Femur (tissue), 1 donor: Measurements from ENCODE around the gene LAMC2.
"Not testable (repeated sequence)": the region's sequence is repeated elsewhere in the genome, so short reads cannot be mapped to it uniquely, and the experiment has no call there.

Experiments used
- DNase-seq: peaks from one replicate; pipeline ENCODE4 v3.0.0-alpha.2; 2017

LAMC2 gene

DNA sequence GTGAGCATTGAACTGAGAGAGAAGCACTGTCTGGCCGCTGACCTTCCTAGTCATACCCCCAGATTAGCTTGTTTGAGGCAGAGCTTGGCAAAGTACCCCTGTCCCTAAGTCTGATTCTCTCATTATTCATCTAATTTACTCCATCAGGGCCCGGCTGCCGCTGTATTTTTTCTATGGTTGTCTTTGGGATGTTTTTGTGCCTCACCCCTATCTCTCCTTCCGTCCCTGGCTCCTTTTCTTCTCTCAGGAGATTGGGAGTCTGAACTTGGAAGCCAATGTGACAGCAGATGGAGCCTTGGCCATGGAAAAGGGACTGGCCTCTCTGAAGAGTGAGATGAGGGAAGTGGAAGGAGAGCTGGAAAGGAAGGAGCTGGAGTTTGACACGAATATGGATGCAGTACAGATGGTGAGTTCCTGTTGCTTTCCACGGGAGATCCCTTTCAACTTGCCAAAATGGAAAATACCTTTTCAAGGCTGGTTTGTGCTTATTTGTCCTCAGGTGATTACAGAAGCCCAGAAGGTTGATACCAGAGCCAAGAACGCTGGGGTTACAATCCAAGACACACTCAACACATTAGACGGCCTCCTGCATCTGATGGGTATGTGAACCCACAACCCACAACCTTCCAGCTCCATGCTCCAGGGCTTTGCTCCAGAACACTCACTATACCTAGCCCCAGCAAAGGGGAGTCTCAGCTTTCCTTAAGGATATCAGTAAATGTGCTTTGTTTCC, 53.9 kb downstream of the LAMC2 start:
- DNase-seq = peak; percentile 43

DNA sequence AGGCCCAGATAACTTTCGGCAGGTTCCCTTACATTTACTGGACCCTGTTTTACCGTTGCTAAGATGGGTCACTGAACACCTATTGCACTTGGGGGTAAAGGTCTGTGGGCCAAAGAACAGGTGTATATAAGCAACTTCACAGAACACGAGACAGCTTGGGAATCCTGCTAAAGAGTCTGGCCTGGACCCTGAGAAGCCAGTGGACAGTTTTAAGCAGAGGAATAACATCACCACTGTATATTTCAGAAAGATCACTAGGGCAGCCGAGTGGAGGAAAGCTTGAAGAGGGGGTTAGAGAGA, 54.4 kb downstream of the LAMC2 start:
- DNase-seq = no peak

DNA sequence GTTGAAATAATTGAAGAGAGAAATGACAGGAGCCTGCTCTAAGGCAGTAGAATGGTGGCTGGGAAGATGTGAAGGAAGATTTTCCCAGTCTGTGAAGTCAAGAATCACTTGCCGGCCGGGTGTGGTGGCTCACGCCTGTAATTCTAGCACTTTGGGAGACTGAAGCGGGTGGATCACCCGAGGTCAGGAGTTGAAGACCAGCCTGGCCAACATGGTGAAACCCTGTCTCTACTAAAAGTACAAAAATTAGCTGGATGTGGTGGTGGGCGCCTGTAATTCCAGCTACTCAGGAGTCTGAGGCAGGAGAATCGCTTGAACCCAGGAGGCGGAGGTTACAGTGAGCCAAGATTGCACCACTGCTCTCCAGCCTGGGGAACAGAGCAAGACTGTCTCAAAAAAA, 54.8 kb downstream of the LAMC2 start:
- DNase-seq = not testable (repeated sequence)

GRCh38 chr1:183241471-183241870, 55.4 kb downstream of the LAMC2 start:
- no peak for DNase-seq

DNA sequence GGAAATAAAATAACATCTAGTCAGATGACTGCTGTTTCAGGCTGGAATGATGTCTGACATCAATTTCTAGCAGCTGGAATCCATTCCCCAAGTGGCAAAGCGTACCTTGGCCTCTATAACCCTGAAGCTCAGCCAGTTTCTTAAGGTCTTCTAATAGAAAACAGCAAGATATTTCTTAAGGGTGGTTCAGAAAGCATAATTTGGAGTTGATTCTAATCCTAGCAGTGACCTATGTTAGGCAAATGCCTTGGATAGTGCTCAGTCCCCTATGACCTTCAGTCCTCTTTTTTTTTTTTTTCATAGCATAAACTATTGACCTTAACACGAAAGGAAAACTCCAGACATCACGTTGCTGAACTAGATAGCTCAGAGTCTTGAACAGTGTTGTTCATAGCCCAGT, 56.5 kb downstream of the LAMC2 start:
- DNase-seq = no peak

GRCh38 chr1:183243161-183244050, 57.3 kb downstream of the LAMC2 start:
- DNase-seq = no peak

DNA sequence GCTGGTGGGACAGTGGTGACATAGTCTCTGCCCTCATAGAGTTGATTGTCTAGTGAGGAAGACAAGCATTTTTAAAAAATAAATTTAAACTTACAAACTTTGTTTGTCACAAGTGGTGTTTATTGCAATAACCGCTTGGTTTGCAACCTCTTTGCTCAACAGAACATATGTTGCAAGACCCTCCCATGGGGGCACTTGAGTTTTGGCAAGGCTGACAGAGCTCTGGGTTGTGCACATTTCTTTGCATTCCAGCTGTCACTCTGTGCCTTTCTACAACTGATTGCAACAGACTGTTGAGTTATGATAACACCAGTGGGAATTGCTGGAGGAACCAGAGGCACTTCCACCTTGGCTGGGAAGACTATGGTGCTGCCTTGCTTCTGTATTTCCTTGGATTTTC, 58.4 kb downstream of the LAMC2 start:
- DNase-seq = peak; percentile 83

DNA sequence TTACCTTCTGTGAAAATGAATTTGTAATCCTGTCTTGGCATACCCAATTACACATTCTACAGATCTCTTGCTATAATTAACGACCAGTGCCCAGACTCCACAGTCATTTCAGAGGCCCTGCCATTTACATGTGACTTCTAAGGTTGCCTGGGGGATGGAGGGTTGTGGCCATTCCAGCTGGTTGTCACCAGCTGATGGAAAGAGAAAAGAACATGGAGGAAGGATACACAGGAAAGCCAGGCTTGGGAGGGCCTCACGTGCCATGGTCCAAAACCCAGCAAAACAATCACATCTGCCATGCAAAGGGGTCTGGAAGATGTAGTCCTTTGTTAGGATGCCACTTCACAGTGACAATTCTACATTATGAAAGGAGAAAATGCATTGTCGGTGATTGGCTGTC, 59.3 kb downstream of the LAMC2 start:
- DNase-seq = no peak

GRCh38 chr1:183246436-183246835, 60.4 kb downstream of the LAMC2 start:
- DNase-seq = no peak

GRCh38 chr1:183247066-183247465, 61.0 kb downstream of the LAMC2 start:
- DNase-seq = no peak

DNA sequence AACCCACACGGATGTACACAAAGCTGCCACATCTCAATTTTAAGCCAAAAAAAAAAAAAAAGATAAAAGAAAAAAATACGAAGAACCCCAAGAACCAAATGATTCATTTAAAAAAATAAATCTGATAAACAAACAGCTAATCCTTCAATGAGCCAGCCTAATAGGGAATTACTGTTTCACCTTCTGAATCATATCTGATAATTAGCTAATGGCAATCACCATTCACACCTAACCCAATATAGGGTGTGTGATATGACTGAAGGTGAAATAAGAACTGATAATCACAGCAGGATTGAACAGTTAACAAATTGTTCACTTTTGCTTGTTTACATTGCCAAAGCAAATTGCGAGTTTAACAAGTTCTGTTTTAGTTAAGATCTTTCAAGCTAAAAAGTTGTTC, 61.4 kb downstream of the LAMC2 start:
- DNase-seq = no peak

GRCh38 chr1:183247931-183248330, 61.9 kb downstream of the LAMC2 start:
- no peak for DNase-seq

DNA sequence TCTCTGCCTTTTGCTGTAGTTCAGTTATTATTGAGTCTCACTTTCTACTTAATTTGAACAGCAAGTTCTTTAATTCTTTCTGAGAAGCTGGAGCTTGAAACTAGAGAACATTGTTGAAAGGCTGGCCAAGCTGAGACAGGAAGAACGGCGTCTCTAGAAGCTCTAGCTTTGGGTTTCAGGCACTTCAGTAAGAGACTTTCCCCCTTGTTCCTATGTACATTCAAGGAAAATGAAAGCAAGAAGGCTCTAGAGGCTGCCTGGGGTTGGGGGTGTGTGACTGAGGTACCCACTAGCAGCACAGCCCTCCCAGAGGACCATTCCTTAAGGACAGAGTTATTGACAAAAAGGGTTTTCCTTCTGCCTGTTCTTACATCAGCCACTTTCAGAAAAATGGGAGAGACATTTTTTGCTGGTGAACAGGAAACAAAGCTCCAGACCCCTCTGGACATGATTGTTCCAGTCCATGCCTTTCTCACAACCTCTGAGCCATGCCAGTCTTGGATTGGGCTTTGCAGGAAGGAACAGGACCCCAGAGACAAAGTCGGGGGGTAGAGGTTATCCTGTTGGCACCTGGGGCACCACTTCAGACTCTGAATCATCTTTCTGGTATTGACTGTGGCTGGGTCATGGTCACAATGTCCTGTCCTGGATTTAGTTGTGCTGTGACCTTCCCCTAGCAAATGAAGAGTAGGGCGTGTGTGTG, 63.1 kb downstream of the LAMC2 start:
- DNase-seq = no peak

GRCh38 chr1:183249941-183250452, 63.9 kb downstream of the LAMC2 start:
- no peak for DNase-seq

DNA sequence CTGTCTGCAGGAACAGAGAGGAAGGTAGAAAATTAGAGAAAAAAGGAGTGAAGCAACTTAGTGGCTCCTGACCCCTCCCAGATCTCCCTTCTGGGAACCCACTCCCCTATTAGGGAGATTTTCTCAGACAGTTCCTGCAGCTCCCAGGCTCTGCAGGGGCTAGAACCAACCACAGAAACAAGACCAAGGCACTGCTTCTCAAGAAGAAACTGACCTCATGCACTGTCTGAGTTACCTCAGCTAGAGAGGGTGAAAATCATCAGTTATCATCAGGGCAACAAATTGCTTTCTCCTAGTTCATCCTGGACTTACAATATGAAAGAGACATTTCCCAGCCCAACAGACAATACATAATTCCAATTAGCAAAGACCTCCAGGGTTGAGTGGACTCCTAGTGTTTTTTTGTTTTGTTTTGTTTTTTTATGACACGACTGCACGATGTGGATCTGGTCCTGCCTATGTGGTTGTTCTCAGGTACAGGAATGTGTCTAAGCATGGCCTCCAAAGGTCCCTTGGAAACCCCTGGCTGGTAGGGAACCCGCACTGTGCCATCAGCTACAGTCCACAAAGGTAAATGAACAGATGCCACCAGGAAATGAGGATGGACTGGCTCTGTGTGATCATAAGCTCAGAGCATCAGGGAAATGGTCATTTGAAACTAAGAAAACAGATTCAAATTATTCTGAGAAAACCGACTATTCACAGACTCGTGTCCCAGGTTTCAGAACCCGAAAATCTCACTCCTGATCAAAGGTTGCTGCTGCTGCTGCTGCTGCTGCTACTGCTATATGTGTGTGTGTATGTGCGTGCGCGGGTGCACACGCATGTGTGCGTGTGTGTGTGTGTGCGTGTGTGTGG, 65.3 kb downstream of the LAMC2 start:
- no peak for DNase-seq

DNA sequence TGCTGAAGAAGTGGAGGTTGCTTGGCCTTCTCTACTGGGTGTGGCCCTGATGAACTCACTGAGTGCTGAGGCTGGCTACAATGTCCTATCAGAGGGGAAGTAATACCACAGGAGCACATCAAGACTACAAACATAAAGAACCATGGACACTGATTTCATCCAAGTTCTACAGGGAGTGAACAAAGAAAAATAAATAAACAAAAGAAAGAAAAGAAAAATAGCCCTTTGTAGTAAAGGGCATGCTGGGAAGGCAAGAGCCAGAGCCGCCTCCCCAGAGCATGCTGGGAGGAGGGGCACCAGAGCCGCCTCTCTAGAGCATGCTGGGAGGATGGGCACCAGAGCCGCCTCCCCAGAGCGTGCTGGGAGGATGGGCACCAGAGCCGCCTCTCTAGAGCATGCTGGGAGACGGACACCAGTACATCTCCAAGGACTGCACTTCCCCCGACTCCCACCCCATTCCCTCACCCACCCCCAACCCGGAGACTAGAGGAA, 65.9 kb downstream of the LAMC2 start:
- no peak for DNase-seq

DNA sequence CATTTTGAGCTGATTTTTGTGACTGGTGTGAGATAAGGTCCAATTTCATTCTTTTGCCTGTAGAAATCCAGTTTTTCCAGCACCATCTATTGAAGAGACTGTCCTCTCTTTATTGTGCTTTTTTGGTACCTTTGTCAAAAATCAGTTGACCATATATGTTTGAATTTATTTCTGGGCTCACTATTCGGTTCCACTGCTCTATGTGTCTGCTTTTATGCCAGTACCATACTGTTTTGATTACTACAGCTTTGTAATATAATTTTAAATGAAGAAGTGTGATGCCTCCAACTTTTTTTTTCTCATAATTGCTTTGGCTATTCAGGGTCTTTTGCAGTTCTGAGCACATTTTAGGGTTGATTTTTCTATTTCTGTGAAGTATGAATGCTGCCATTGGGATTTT, 69.0 kb downstream of the LAMC2 start:
- DNase-seq = no peak

GRCh38 chr1:183259924-183260323, 73.9 kb downstream of the LAMC2 start:
- no peak for DNase-seq

DNA sequence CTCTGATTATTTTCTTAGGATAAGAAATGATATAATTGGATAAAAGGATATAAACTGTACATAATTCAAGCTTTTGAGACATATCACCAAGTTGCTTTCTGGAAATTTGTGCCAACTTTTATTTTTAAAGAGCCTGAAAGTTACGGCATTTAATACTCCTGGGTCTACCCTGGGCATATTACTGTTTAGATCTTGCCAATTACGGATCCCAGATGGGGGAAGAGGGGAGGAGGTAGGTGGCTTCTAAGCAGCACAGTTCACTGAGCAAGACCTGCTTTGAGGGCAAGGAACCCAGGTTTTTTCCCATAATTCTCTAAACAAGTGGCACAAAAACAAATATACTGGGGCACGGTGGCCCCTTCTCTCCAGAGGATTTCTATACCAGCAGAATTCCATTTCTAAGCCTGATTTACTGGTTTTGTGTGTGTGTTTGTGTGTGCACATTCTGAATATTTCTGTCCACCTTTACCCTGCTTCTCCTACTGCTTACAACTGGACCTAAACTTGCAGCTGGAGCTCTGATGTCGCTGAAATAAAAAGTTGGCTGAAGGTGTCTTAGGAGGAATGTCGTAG, 76.7 kb downstream of the LAMC2 start:
- DNase-seq = no peak

- no peak for DNase-seq
Measured at GRCh38 chr1:183263886-183264602, 78.0 kb downstream of the LAMC2 start.
